Lower leg skin (tissue), 4 donors: Measurements from ENCODE around the gene LRG1. TPM values are rescaled to one million over a fixed set of nuclear protein-coding genes. Genes with fewer than 3 reads are reported as not detected.

Experiments used
- DNase-seq, 2 donors: peaks; one replicate each; pipeline ENCODE4 v3.0.0-alpha.2; 2019; ENCODE audit warnings: low spot score in 2 of 2
- H3K4me3 ChIP-seq: fragments of 200-600 bp; sonication (generic); 2 replicates; pipeline ENCODE4 v1.5.1; 2017; ENCODE audit warnings: mild to moderate bottlenecking, low read depth; ENCODE audit not compliant: poor library complexity, severe bottlenecking
- POLR2A ChIP-seq, 2 donors: fragments of 450-650 bp; IDR thresholded peaks; one replicate each; pipeline ENCODE4 v1.6.1; 2016 to 2017; ENCODE audit warnings: antibody characterized with exemption in 2 of 2, mild to moderate bottlenecking in 1 of 2, moderate library complexity in 1 of 2
- WGBS, 2 donors: methylation state at CpG; one replicate each; pipeline ENCODE4 v1.1.5; 2018; 5-methylcytosine and 5-hydroxymethylcytosine counted together
- intact Hi-C: fragments of 100-400 bp; cut with DNase I; formaldehyde crosslinking; loops from one replicate; pipeline ENCODE4 v1.15.0; 2023; ENCODE audit warnings: low total_unique reads
- total RNA-seq, 4 donors: library from RNA; depleted of rRNA; stranded (reverse); fragments of >200 nt; gene quantifications; one replicate each; pipeline ENCODE4 v1.1.0, GENCODE V29; 2016
- TF ChIP-seq, protein P1 (sequence below), 3 donors: fragments of 450-650 bp; IDR thresholded peaks; one replicate each; pipeline ENCODE4 v1.5.1; 2016; ENCODE audit warnings: antibody characterized with exemption in 3 of 3, mild to moderate bottlenecking in 3 of 3, moderate library complexity in 2 of 3

LRG1 gene
- total RNA-seq, 4 donors from 2014 or later: 1.8 to 9.9 (median 2.7) TPM

GRCh38 chr19:4541114-4541805 is 1.4 kb upstream of the LRG1 start:
- no peak overlapping the region for H3K4me3 ChIP-seq
- DNase-seq: no peak
- intact Hi-C loops: no loop called here
- WGBS, 2 donors: 73 to 82% methylated on average over 12 of the region's 12 CpGs
- TF ChIP-seq, protein P1, sequence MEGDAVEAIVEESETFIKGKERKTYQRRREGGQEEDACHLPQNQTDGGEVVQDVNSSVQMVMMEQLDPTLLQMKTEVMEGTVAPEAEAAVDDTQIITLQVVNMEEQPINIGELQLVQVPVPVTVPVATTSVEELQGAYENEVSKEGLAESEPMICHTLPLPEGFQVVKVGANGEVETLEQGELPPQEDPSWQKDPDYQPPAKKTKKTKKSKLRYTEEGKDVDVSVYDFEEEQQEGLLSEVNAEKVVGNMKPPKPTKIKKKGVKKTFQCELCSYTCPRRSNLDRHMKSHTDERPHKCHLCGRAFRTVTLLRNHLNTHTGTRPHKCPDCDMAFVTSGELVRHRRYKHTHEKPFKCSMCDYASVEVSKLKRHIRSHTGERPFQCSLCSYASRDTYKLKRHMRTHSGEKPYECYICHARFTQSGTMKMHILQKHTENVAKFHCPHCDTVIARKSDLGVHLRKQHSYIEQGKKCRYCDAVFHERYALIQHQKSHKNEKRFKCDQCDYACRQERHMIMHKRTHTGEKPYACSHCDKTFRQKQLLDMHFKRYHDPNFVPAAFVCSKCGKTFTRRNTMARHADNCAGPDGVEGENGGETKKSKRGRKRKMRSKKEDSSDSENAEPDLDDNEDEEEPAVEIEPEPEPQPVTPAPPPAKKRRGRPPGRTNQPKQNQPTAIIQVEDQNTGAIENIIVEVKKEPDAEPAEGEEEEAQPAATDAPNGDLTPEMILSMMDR (IDR thresholded peaks at IDR 0.05): no peak
- TF ChIP-seq POLR2A (IDR thresholded peaks at IDR 0.05): no peak

GRCh38 chr19:4539169-4539692 is 605 bp downstream of the LRG1 start:
- no peak overlapping the region for H3K4me3 ChIP-seq
- 63 to 76% methylated on average over 3 of the region's 3 CpGs for WGBS, 2 donors
- no peak for TF ChIP-seq POLR2A (IDR thresholded peaks at IDR 0.05)
- no peak for DNase-seq
- intact Hi-C loops: no loop called here

DNA sequence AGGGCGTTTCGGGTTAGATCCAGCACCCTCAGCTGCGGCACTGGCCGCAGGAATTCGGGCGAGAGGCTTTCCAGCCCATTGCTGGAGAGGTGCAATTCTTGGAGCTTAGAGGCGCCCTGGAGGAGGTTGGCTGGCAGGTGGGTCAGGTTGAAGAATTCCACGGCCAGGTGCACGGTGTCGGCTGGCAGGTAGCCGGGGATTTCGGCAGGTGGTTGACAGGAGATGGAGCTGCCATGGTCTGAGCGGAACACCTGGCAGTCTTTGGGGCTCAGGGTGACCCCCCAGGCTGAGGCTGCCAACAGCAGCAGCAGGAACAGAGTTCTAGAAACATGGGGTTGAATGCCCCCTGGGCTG is 1.3 kb downstream of the LRG1 start:
- WGBS, 2 donors: 60 to 67% methylated on average over 13 of the region's 13 CpGs
- no peak overlapping the region for H3K4me3 ChIP-seq
- DNase-seq: no peak
- no peak for TF ChIP-seq POLR2A (IDR thresholded peaks at IDR 0.05)
- TF ChIP-seq, protein P1 (IDR thresholded peaks at IDR 0.05): no peak
- intact Hi-C loops: no loop called here

DNA sequence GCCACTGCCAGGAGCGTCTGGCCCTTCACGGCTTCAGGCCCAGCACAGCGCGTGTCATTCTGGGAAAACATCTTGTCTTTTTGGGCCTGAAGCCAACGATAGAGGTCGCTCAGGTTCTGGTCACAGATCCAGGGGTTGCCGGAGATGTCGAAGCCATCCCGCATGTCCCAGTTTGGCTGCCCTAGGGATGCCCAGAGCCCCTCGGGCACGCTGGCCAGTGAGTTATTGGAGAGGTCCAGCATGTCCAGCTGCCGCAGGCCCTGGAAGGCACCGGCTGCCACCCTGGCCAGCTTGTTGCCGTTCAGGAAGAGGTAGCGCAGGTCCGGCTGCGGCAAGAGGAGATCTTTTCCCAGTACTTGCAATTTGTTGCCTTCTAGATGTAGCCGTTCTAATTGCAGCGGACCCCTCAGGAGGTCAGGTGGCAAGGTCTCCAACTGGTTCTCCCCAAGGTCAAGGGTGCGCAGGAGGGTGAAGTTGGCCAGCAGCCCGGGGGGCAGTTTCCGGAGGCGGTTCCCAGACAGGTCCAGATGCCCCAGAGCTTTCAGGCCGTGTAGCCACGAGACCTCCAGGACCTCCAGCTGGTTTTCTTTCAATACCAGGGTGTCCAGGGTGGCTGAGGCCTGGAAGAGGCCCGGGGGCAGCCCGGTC is 1.8 kb downstream of the LRG1 start:
- no peak for DNase-seq
- intact Hi-C loops: no loop called here
- no peak for TF ChIP-seq POLR2A (IDR thresholded peaks at IDR 0.05)
- TF ChIP-seq, protein P1 (IDR thresholded peaks at IDR 0.05): no peak
- H3K4me3 ChIP-seq: no peak overlapping the region
- 78 to 84% methylated on average over 20 to 27 of the region's 27 CpGs for WGBS, 2 donors

- 30 to 60% methylated on average over 5 of the region's 5 CpGs for WGBS, 2 donors
- no peak overlapping the region for H3K4me3 ChIP-seq
- no peak for DNase-seq
- TF ChIP-seq, protein P1 (IDR thresholded peaks at IDR 0.05): no peak
- no peak for TF ChIP-seq POLR2A (IDR thresholded peaks at IDR 0.05)
- intact Hi-C loops: no loop called here
Measured at GRCh38 chr19:4536798-4537197, 3.0 kb downstream of the LRG1 start.

DNA sequence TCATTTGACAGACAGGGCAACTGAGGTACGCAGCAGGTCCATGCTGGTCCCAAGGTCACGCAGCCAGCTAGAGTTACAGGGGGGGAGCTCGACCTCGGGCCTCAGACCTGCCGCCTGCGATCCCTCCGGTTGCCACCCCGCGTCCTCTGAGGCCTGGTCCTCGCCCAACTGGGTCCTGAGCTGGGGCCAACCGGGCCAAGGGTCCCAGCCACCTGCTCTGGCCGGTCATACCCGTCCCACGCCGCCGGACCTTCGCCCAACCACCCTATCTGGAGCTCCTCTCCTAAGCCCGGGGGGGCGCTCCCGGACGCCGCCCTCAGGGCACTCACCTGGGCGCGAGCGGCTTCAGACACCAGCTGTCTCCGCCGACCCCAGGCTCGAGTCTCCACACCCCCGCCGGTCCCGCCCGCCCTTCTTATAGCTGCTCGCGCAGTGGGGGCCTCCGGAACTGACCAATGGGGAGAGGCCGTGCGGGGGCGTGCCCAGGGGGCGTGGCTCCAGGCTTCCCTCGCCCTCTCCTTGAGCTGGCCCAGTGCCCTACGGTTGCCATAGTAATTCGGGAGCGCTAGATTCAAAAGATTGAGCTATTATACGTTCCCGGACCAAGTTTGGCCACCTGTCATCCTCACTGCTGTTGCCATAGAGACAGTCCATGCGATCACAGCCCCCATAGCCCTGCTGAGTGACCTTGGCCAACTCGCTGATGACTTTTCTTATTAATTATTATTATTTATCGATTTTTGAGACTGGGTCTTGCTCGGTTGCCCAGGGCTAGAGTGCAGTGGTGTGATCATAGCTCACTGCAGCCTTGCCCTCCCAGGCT is 4.8 kb downstream of the LRG1 start, which contains the start of gene PLIN5:
PLIN5 (minus strand) TSS at position 389 of the 823 bp plus-strand sequence. CDS start 1,150 bp downstream, outside the sequence.
- intact Hi-C loops: no loop called here
- no peak within 1 kb of the TSS for H3K4me3 ChIP-seq
- WGBS, 2 donors: 11 to 16% methylated on average over 20 to 32 of the region's 49 CpGs
- no peak for TF ChIP-seq POLR2A (IDR thresholded peaks at IDR 0.05)
- TF ChIP-seq, protein P1 (IDR thresholded peaks at IDR 0.05): no peak
- DNase-seq: no peak
